ENCODE results near the gene ZNF32. TPM values are rescaled to one million over a fixed set of nuclear protein-coding genes. Genes with fewer than 3 reads are reported as not detected.

The ZNF32 gene
- total and polyA plus RNA-seq, 2 experiments from 2014 or later, result 15.8 to 26.1 TPM

- Histone ChIP-seq H3K36me3 (ENCODE audit: insufficient read depth) (no peaks in the 10 kb centered on the region), H3F3A (replicated peaks; ENCODE audit: low read depth) (no peaks in the 10 kb centered on the region), H3K4me3 (no peak overlapping the region), H3K27me3 (ENCODE audit: insufficient read depth) (no peaks in the 10 kb centered on the region), H3K4me2 (no peak overlapping the region), H3K4me1 (ENCODE audit: insufficient read depth) (no peaks in the 10 kb centered on the region), H2AFZ (no peak overlapping the region), H4K20me1 (replicated peaks; ENCODE audit: insufficient read depth) (no peaks in the 10 kb centered on the region), H3K27ac (ENCODE audit: low read depth) (no peak overlapping the region), H3K79me2 (replicated peaks; ENCODE audit: insufficient read depth) (no peaks in the 10 kb centered on the region), H3K9me2 (ENCODE audit: insufficient read depth) (no peaks in the 10 kb centered on the region; the same call in 1 of the 2 replicates)
- Mint-ChIP-seq H3K27me3 (ENCODE audit: insufficient read depth, low read depth, poor library complexity) (peaks cover 3% of the 10 kb centered on the region), H3K4me3 (no peak overlapping the region), H3K9me3 (peaks cover 52% of the 10 kb centered on the region), H3K36me3 (ENCODE audit: low read depth) (peaks cover 2% of the 10 kb centered on the region; the same call in 2 of the 3 replicates), H3K27ac (no peak overlapping the region), H3K4me1 (no peaks in the 10 kb centered on the region; the same call in 2 of the 3 replicates)
- ATAC-seq (no peak), DNase-seq (ENCODE audit: low spot score) (no peak)
- TF ChIP-seq ZNF462 (CRISPR knock-in tag; IDR thresholded peaks at IDR 0.05) (no peak), CREB1 (CRISPR knock-in tag; IDR thresholded peaks at IDR 0.05; ENCODE audit: low read depth) (no peak), JUNB (IDR thresholded peaks at IDR 0.05; ENCODE audit: unreplicated experiment) (no peak), ZNF331 (CRISPR knock-in tag; IDR thresholded peaks at IDR 0.05; ENCODE audit: low read depth) (no peak), REST (IDR thresholded peaks at IDR 0.05; ENCODE audit: unreplicated experiment) (no peak), NANOG (IDR thresholded peaks at IDR 0.05; ENCODE audit: borderline replicate concordance) (no peak), EZH2 (IDR thresholded peaks at IDR 0.05; ENCODE audit: low read depth, unreplicated experiment) (no peak)
Observed at GRCh38 chr10:43599333-43599732, 49.3 kb downstream of the ZNF32 start.
